B cell (primary cell): ENCODE data around the gene FMOD. TPM values are rescaled to one million over a fixed set of nuclear protein-coding genes. Genes with fewer than 3 reads are reported as not detected.

Source experiments
- ATAC-seq: fragments of 200-7000 bp; cut with Tn5 transposase; one replicate; pipeline ENCODE4 v1.10.0; 2021; ENCODE audit warnings: low read depth, mild to moderate bottlenecking, moderate number of reproducible peaks, moderate library complexity
- CTCF ChIA-PET: fragments of 350-600 bp; sonication (Branson Sonifier 250); formaldehyde crosslinking; loops from one replicate; lab custom pipeline; 2021; ENCODE audit warnings: antibody characterized with exemption, inconsistent platforms; lab: Charles Lee
- POLR2A ChIA-PET: fragments of 350-600 bp; sonication (Branson Sonifier 250); formaldehyde crosslinking; loops from one replicate; lab custom pipeline; 2021; ENCODE audit warnings: antibody characterized with exemption; lab: Charles Lee
- DNase-seq: peaks from one replicate; pipeline ENCODE4 v3.0.0; 2013
- H2AFZ ChIP-seq: 2 replicates; pipeline ENCODE4 v1.6.1; 2012; ENCODE audit warnings: mild to moderate bottlenecking, low read depth, low read length; ENCODE audit not compliant: insufficient read depth, poor library complexity, severe bottlenecking
- H3K27ac ChIP-seq, 2 donors: 1 replicate in 1 of 2; 2 replicates in 1 of 2; pipeline ENCODE4 v1.5.1; 2012 to 2013; ENCODE audit warnings: low read length in 2 of 2, mild to moderate bottlenecking in 2 of 2, moderate library complexity in 1 of 2
- H3K27me3 ChIP-seq, 4 experiments: fragments of 200-600 bp in 1 of 4; sonication (generic) in 1 of 4; replicated peaks in 1 of 4; 1 replicate in 2 of 4; 2 replicates in 2 of 4; pipeline versions ENCODE4 v1.6.1 to v1.7.0; 2013 to 2016; ENCODE audit warnings: low read length in 3 of 4, mild to moderate bottlenecking in 2 of 4, mixed read lengths in 1 of 4, moderate library complexity in 1 of 4; ENCODE audit not compliant: insufficient read depth in 4 of 4, control insufficient read depth in 3 of 4; ENCODE audit errors: control extremely low read depth in 1 of 4
- H3K36me3 ChIP-seq, 2 experiments: replicated peaks in 1 of 2; 1 replicate in 1 of 2; 2 replicates in 1 of 2; pipeline versions ENCODE4 v1.6.1 to v1.7.1; 2013; ENCODE audit warnings: low read length in 1 of 2; ENCODE audit not compliant: insufficient read depth in 2 of 2, control insufficient read depth in 1 of 2; ENCODE audit errors: control extremely low read depth in 1 of 2, extremely low read depth in 1 of 2
- H3K4me1 ChIP-seq, 2 donors: fragments of 200-600 bp in 1 of 2; sonication (generic) in 1 of 2; 1 replicate in 1 of 2; 2 replicates in 1 of 2; pipeline versions ENCODE4 v1.5.1 to v1.6.1; 2013 to 2017; ENCODE audit warnings: low read length in 2 of 2; ENCODE audit not compliant: control insufficient read depth in 2 of 2, insufficient read depth in 2 of 2
- H3K4me2 ChIP-seq: replicated peaks from 2 replicates; pipeline ENCODE3; 2012; ENCODE audit warnings: mild to moderate bottlenecking, low read depth, low read length; ENCODE audit not compliant: poor library complexity, severe bottlenecking
- H3K4me3 ChIP-seq, 5 experiments: fragments of 200-600 bp in 1 of 5; sonication (generic) in 1 of 5; 1 replicate in 3 of 5; 2 replicates in 2 of 5; pipeline versions ENCODE4 v1.5.1 to v1.7.0; 2011 to 2016; ENCODE audit warnings: low read length in 4 of 5, mild to moderate bottlenecking in 4 of 5, low read depth in 2 of 5, control low read depth in 1 of 5, moderate library complexity in 1 of 5; ENCODE audit not compliant: insufficient read depth in 1 of 5; ENCODE audit errors: control extremely low read depth in 1 of 5, extremely low read depth in 1 of 5
- H3K79me2 ChIP-seq: fragments of 200-600 bp; sonication (generic); one replicate; pipeline ENCODE4 v1.6.0; 2016; ENCODE audit warnings: low read length; ENCODE audit not compliant: control insufficient read depth, insufficient read depth
- H3K9ac ChIP-seq: fragments of 200-600 bp; sonication (generic); 2 replicates; pipeline ENCODE4 v1.6.1; 2017; ENCODE audit warnings: mild to moderate bottlenecking, low read length, moderate library complexity
- H3K9me3 ChIP-seq, 3 donors: one replicate each; pipeline versions ENCODE4 v1.6.1 to v1.7.1; 2013; ENCODE audit warnings: low read length in 2 of 3; ENCODE audit not compliant: control insufficient read depth in 2 of 3, insufficient read depth in 1 of 3; ENCODE audit errors: control extremely low read depth in 1 of 3
- H4K20me1 ChIP-seq: 2 replicates; pipeline ENCODE4 v1.6.0; 2012; ENCODE audit warnings: mild to moderate bottlenecking, low read length; ENCODE audit not compliant: insufficient read depth, control insufficient read depth, poor library complexity, severe bottlenecking
- H3K27ac Mint-ChIP-seq: one replicate; pipeline ENCODE4 v1.8.0; 2021; ENCODE audit warnings: mixed read lengths
- H3K27me3 Mint-ChIP-seq: one replicate; pipeline ENCODE4 v1.8.0; 2021; ENCODE audit warnings: mixed read lengths
- H3K4me1 Mint-ChIP-seq: one replicate; pipeline ENCODE4 v1.8.0; 2021; ENCODE audit warnings: mixed read lengths
- H3K4me3 Mint-ChIP-seq: one replicate; pipeline ENCODE4 v1.8.0; 2021; ENCODE audit warnings: mixed read lengths
- H3K9me3 Mint-ChIP-seq: one replicate; pipeline ENCODE4 v1.8.0; 2022; ENCODE audit warnings: mixed read lengths; ENCODE audit not compliant: insufficient read depth
- CTCF ChIP-seq: fragments of 200-600 bp; IDR thresholded peaks from one replicate; pipeline ENCODE4 v1.8.0; 2022; ENCODE audit warnings: antibody characterized with exemption, mild to moderate bottlenecking
- EZH2 ChIP-seq: IDR thresholded peaks from 2 replicates; pipeline ENCODE4 v1.6.1; 2012; ENCODE audit warnings: borderline replicate concordance, low read depth, mild to moderate bottlenecking, moderate library complexity, low read length; ENCODE audit not compliant: insufficient read depth, poor library complexity, severe bottlenecking
- WGBS: methylation state at CpG from one replicate; pipeline ENCODE4 v1.1.5; 2013; ENCODE audit warnings: missing lambda C conversion rate; ENCODE audit not compliant: insufficient coverage; 5-methylcytosine and 5-hydroxymethylcytosine counted together
- intact Hi-C: fragments of 100-400 bp; cut with micrococcal nuclease; formaldehyde crosslinking; loops from one replicate; pipeline ENCODE4 v1.10.0; 2022
- polyA plus RNA-seq: library from polyadenylated mRNA; depleted of rRNA; stranded (reverse); fragments of >200 nt; gene quantifications from 2 replicates; pipeline ENCODE4 v1.2.3, GENCODE V29; 2012
- total RNA-seq, 2 donors: library from RNA; stranded (reverse); fragments of 120-200 nt in 1 of 2; gene quantifications; 1 replicate in 1 of 2; 2 replicates in 1 of 2; pipeline versions ENCODE4 v1.2.3 to v1.2.4, GENCODE V29; 2013 to 2022

The FMOD gene
- total and polyA plus RNA-seq, 2 donors (not counting 1 experiment from before 2014, with no cell fraction given), result not detected

GRCh38 chr1:203317429-203318228, 33.3 kb downstream of the FMOD start:
- DNase-seq (no peak), ATAC-seq (no peak)
- no peak overlapping the region for H3K4me3 Mint-ChIP-seq
- no peaks in the 10 kb centered on the region for H3K27me3 Mint-ChIP-seq
- intact Hi-C loops, result no loop called here
- no peak for TF ChIP-seq CTCF
- Histone ChIP-seq H3K27me3 (no peaks in the 10 kb centered on the region), H3K4me1 (peaks cover 51 to 65% of the 10 kb centered on the region in 2 donors), H3K9me3 (no peaks in the 10 kb centered on the region), H3K4me3 (no peak overlapping the region), H3K4me2 (no peak overlapping the region), H2AFZ (no peak overlapping the region), H3K79me2 (peaks cover 11% of the 10 kb centered on the region), H3K27ac (peak overlapping the region in 1 of 2 donors; percentile 56), H4K20me1 (no peaks in the 10 kb centered on the region), H3K9ac (no peak overlapping the region), H3K36me3 (no peaks in the 10 kb centered on the region)
- 91% methylated on average over 5 of the region's 7 CpGs for WGBS
- POLR2A ChIA-PET, result interaction anchor here (0.7 to 13.4 kb wide), 5 partner anchors 8 to 43 kb away, joined by 3 to 687 read pairs (median 4); partner anchors contain the start of gene BTG2
- CTCF ChIA-PET, result interaction anchor here (0.8 to 14.6 kb wide), 7 partner anchors 9 to 121 kb away, joined by 3 to 441 read pairs (median 28); partner anchors contain the start of gene BTG2
- H3K9me3 Mint-ChIP-seq, result no peaks in the 10 kb centered on the region
- peak overlapping the region; percentile 65 for H3K27ac Mint-ChIP-seq
- peaks cover 72% of the 10 kb centered on the region for H3K4me1 Mint-ChIP-seq

GRCh38 chr1:203316626-203317093, 34.3 kb downstream of the FMOD start:
- ChIA-PET POLR2A (interaction anchor here (1.4 to 13.4 kb wide), 4 partner anchors 7 to 29 kb away, joined by 3 to 687 read pairs (median 24); partner anchors contain the start of gene BTG2), CTCF (interaction anchor here (0.8 to 14.6 kb wide), 7 partner anchors 10 to 122 kb away, joined by 3 to 441 read pairs (median 28); partner anchors contain the start of gene BTG2)
- Mint-ChIP-seq H3K27me3 (no peaks in the 10 kb centered on the region), H3K9me3 (no peaks in the 10 kb centered on the region), H3K4me3 (no peak overlapping the region), H3K27ac (peak overlapping the region; percentile 88), H3K4me1 (peaks cover 68% of the 10 kb centered on the region)
- Histone ChIP-seq H3K4me1 (peaks cover 50 to 61% of the 10 kb centered on the region in 2 donors), H3K79me2 (peaks cover 6% of the 10 kb centered on the region), H3K27ac (peak overlapping the region in 1 of 2 donors; percentile 56), H3K9me3 (no peaks in the 10 kb centered on the region), H3K9ac (no peak overlapping the region), H2AFZ (no peak overlapping the region), H3K4me2 (peak overlapping the region; percentile 3), H3K4me3 (no peak overlapping the region), H3K36me3 (peaks cover 0 to 4% of the 10 kb centered on the region in 2 experiments), H3K27me3 (no peaks in the 10 kb centered on the region), H4K20me1 (no peaks in the 10 kb centered on the region)
- TF ChIP-seq CTCF, result no peak
- TF ChIP-seq EZH2, result no peak
- 67% methylated on average over 2 of the region's 4 CpGs for WGBS
- DNase-seq, result no peak
- no peak for ATAC-seq
- intact Hi-C loops, result no loop called here
